CD4-positive, alpha-beta T cell (primary cell): ENCODE data around the gene KRTAP10-8. TPM values are rescaled to one million over a fixed set of nuclear protein-coding genes. Genes with fewer than 3 reads are reported as not detected.

ENCODE experiments used
- ATAC-seq: fragments of 200-7000 bp; cut with Tn5 transposase; one replicate; pipeline ENCODE4 v1.10.0; 2022; ENCODE audit warnings: mild to moderate bottlenecking; ENCODE audit not compliant: poor library complexity
- CTCF ChIA-PET: fragments of 350-600 bp; sonication (Branson Sonifier 250); formaldehyde crosslinking; loops from one replicate; lab custom pipeline; 2021; ENCODE audit warnings: antibody characterized with exemption, inconsistent platforms; lab: Charles Lee
- POLR2A ChIA-PET: fragments of 350-600 bp; sonication (Branson Sonifier 250); formaldehyde crosslinking; loops from one replicate; lab custom pipeline; 2021; ENCODE audit warnings: antibody characterized with exemption, inconsistent platforms; lab: Charles Lee
- DNase-seq, 14 experiments: peaks; one replicate each; pipeline ENCODE4 v3.0.0-alpha.2; 2013 to 2020; ENCODE audit warnings: mixed read lengths in 2 of 14
- H3K27ac ChIP-seq, 2 donors: one replicate each; pipeline versions ENCODE4 v1.5.1 to v1.7.0; 2013; ENCODE audit warnings: low read length in 2 of 2, low read depth in 1 of 2, mild to moderate bottlenecking in 1 of 2
- H3K27me3 ChIP-seq, 2 experiments: 1 replicate in 1 of 2; 2 replicates in 1 of 2; pipeline versions ENCODE4 v1.6.1 to v1.7.0; 2013; ENCODE audit warnings: low read length in 2 of 2, control low read depth in 1 of 2, mild to moderate bottlenecking in 1 of 2, moderate library complexity in 1 of 2; ENCODE audit not compliant: insufficient read depth in 2 of 2, control insufficient read depth in 1 of 2
- H3K36me3 ChIP-seq: one replicate; pipeline ENCODE4 v1.6.1; 2013; ENCODE audit warnings: low read length, control low read depth; ENCODE audit not compliant: insufficient read depth
- H3K4me1 ChIP-seq: one replicate; pipeline ENCODE4 v1.6.1; 2013; ENCODE audit warnings: low read length, control low read depth; ENCODE audit not compliant: insufficient read depth
- H3K4me3 ChIP-seq: one replicate; pipeline ENCODE4 v1.5.1; 2013; ENCODE audit warnings: mild to moderate bottlenecking, low read length, moderate library complexity
- H3K9me3 ChIP-seq, 2 experiments: 1 replicate in 1 of 2; 2 replicates in 1 of 2; pipeline versions ENCODE4 v1.6.1 to v1.7.0; 2013; ENCODE audit warnings: low read length in 2 of 2, mild to moderate bottlenecking in 2 of 2, control low read depth in 1 of 2, moderate library complexity in 1 of 2; ENCODE audit not compliant: control insufficient read depth in 1 of 2, insufficient read depth in 1 of 2
- H3K27ac Mint-ChIP-seq: one replicate; pipeline ENCODE4 v1.8.0; 2020; ENCODE audit warnings: mixed read lengths
- H3K27me3 Mint-ChIP-seq: one replicate; pipeline ENCODE4 v1.8.0; 2021; ENCODE audit warnings: mixed read lengths
- H3K36me3 Mint-ChIP-seq: one replicate; pipeline ENCODE4 v1.8.0; 2021; ENCODE audit warnings: low read depth, mixed read lengths
- H3K4me1 Mint-ChIP-seq: one replicate; pipeline ENCODE4 v1.8.0; 2021; ENCODE audit warnings: low read depth, mixed read lengths
- H3K4me3 Mint-ChIP-seq: one replicate; pipeline ENCODE4 v1.8.0; 2020; ENCODE audit warnings: mild to moderate bottlenecking, mixed read lengths
- H3K9me3 Mint-ChIP-seq: one replicate; pipeline ENCODE4 v1.8.0; 2020; ENCODE audit warnings: mixed read lengths
- intact Hi-C, 2 experiments: fragments of 100-400 bp; cut with DNase I in 1 of 2; cut with micrococcal nuclease in 1 of 2; formaldehyde crosslinking; loops; one replicate each; pipeline versions ENCODE4 v1.15.1 to v1.9.0; 2023 to 2025; cut with DNase I, micrococcal nuclease
- total RNA-seq, 174 experiments: library from RNA in 2 of 174; stranded (reverse) in 2 of 174; gene quantifications; one replicate each; pipeline ENCODE4 v1.2.3 and lab custom pipeline; 2021 to 2026
- TF ChIP-seq, protein P1 (sequence below): fragments of 200-600 bp; IDR thresholded peaks from one replicate; pipeline ENCODE4 v1.8.0; 2022; ENCODE audit warnings: antibody characterized with exemption, mild to moderate bottlenecking

Gene KRTAP10-8
- total RNA-seq, 2 experiments from 2014 or later: not detected

DNA sequence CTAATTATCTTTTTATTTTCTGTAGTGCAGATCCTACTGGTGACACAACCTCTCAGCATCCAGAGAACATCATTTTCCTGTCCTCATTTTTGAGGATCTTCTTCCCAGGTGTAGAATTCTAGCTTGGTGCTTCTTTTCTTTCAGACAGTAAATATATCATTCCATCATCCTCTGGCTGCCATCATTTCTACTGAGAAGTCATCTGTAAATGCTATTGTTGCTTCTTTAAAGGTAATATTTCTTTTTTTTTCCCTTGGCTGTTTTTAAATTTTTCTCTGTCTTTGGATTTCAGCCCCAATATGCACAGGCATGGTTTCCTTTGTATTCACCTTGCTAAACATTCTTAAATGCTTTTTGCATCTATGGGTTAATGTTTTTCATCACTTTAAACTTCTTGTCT, 11.7 kb downstream of the KRTAP10-8 start:
- no peaks in the 10 kb centered on the region for H3K27me3 Mint-ChIP-seq
- H3K9me3 Mint-ChIP-seq: peaks cover 28% of the 10 kb centered on the region
- H3K36me3 Mint-ChIP-seq: peaks cover 51% of the 10 kb centered on the region
- ATAC-seq (no peak), DNase-seq (no peak)
- H3K4me1 ChIP-seq: peaks cover 36% of the 10 kb centered on the region
- CTCF ChIA-PET: no interaction called here
- no peak overlapping the region for H3K27ac ChIP-seq
- no peak overlapping the region for H3K4me3 Mint-ChIP-seq
- no peak overlapping the region for H3K4me3 ChIP-seq
- intact Hi-C loops: no loop called here
- POLR2A ChIA-PET: no interaction called here
- TF ChIP-seq, protein P1, sequence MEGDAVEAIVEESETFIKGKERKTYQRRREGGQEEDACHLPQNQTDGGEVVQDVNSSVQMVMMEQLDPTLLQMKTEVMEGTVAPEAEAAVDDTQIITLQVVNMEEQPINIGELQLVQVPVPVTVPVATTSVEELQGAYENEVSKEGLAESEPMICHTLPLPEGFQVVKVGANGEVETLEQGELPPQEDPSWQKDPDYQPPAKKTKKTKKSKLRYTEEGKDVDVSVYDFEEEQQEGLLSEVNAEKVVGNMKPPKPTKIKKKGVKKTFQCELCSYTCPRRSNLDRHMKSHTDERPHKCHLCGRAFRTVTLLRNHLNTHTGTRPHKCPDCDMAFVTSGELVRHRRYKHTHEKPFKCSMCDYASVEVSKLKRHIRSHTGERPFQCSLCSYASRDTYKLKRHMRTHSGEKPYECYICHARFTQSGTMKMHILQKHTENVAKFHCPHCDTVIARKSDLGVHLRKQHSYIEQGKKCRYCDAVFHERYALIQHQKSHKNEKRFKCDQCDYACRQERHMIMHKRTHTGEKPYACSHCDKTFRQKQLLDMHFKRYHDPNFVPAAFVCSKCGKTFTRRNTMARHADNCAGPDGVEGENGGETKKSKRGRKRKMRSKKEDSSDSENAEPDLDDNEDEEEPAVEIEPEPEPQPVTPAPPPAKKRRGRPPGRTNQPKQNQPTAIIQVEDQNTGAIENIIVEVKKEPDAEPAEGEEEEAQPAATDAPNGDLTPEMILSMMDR: no peak
- peaks cover 15 to 27% of the 10 kb centered on the region in 2 experiments for H3K9me3 ChIP-seq
- no peaks in the 10 kb centered on the region for H3K36me3 ChIP-seq
- H3K27ac Mint-ChIP-seq: no peak overlapping the region
- peaks cover 28% of the 10 kb centered on the region for H3K4me1 Mint-ChIP-seq
- H3K27me3 ChIP-seq: no peaks in the 10 kb centered on the region

DNA sequence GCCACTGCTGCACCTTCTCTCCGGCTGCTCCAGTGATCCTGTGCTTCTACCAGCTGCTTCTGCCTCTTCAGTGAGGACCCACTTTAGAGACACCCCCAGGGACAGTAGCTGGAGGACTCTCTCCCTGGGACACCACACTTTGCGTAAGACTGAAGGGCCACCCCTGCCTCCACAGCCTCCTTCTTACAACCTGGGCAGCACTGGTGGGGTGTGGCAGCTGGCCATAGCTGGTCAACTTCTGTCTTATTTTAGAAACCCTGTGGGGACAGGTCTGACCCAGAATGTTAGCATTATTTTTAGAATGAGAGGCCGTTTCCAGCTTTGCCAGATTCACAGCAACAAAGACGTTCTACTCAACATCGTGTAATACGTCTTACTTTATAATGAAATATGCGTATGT, 13.9 kb downstream of the KRTAP10-8 start:
- peaks cover 24 to 36% of the 10 kb centered on the region in 2 experiments for H3K9me3 ChIP-seq
- H3K27ac ChIP-seq: no peak overlapping the region
- Mint-ChIP-seq H3K27me3 (no peaks in the 10 kb centered on the region), H3K9me3 (peaks cover 22% of the 10 kb centered on the region), H3K27ac (no peak overlapping the region), H3K4me3 (no peak overlapping the region), H3K36me3 (peaks cover 43% of the 10 kb centered on the region), H3K4me1 (peaks cover 23% of the 10 kb centered on the region)
- H3K36me3 ChIP-seq: no peaks in the 10 kb centered on the region
- H3K4me3 ChIP-seq: no peak overlapping the region
- DNase-seq (no peak), ATAC-seq (no peak)
- peaks cover 46% of the 10 kb centered on the region for H3K4me1 ChIP-seq
- no peaks in the 10 kb centered on the region for H3K27me3 ChIP-seq
- intact Hi-C loops: no loop called here
- ChIA-PET POLR2A (no interaction called here), CTCF (no interaction called here)
- TF ChIP-seq, protein P1: no peak

DNA sequence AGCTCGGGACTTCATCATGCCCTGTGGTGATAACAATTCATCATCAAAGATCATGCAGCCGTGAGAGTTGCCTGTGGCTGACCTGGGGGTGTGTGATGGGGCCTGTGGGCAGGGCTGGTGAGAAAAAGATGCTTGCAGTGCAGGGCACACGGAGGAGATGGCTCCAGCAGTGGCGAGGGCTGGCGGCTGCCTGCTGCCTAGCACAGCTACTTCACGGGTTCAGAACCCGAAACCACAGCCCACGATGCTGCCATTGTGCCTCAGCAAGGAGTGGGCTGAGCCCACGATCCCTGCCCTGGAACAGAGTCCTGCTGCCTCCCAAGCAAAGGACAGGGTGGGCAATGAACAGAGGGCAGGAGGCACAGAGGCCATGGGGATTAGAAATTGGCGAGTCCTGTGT, 14.4 kb downstream of the KRTAP10-8 start:
- TF ChIP-seq, protein P1: no peak
- no peak for ATAC-seq
- H3K9me3 Mint-ChIP-seq: peaks cover 21% of the 10 kb centered on the region
- H3K27me3 ChIP-seq: no peaks in the 10 kb centered on the region
- H3K9me3 ChIP-seq: peaks cover 29 to 37% of the 10 kb centered on the region in 2 experiments
- peaks cover 25% of the 10 kb centered on the region for H3K4me1 Mint-ChIP-seq
- H3K36me3 ChIP-seq: no peaks in the 10 kb centered on the region
- H3K4me3 Mint-ChIP-seq: no peak overlapping the region
- H3K36me3 Mint-ChIP-seq: peaks cover 45% of the 10 kb centered on the region
- no peak overlapping the region for H3K27ac ChIP-seq
- peaks cover 47% of the 10 kb centered on the region for H3K4me1 ChIP-seq
- DNase-seq: peak in 1 of 14 experiments; percentile 68
- intact Hi-C loops: no loop called here
- ChIA-PET CTCF (no interaction called here), POLR2A (no interaction called here)
- H3K27ac Mint-ChIP-seq: no peak overlapping the region
- H3K4me3 ChIP-seq: no peak overlapping the region
- H3K27me3 Mint-ChIP-seq: no peaks in the 10 kb centered on the region
